Stomach (tissue), 4 donors: ENCODE measurements around the gene TMEM131.
A peak's percentile ranks its signal among the peaks of the same experiment; 100 is the strongest.

Source experiments
- POLR2A ChIP-seq, 4 donors: fragments of 450-650 bp; IDR thresholded peaks; one replicate each; pipeline ENCODE4 v1.6.1; 2016; ENCODE audit warnings: antibody characterized with exemption in 4 of 4, control low read depth in 2 of 4, mild to moderate bottlenecking in 1 of 4, moderate library complexity in 1 of 4
- TF ChIP-seq, protein P1 (sequence below), 7 experiments: fragments of 450-650 bp in 4 of 7; fragments of 200-600 bp in 3 of 7; sonication (generic) in 3 of 7; IDR thresholded peaks; one replicate each; pipeline ENCODE4 v1.5.1; 2016 to 2019; ENCODE audit warnings: antibody characterized with exemption in 7 of 7, control low read depth in 2 of 7, mild to moderate bottlenecking in 1 of 7

DNA sequence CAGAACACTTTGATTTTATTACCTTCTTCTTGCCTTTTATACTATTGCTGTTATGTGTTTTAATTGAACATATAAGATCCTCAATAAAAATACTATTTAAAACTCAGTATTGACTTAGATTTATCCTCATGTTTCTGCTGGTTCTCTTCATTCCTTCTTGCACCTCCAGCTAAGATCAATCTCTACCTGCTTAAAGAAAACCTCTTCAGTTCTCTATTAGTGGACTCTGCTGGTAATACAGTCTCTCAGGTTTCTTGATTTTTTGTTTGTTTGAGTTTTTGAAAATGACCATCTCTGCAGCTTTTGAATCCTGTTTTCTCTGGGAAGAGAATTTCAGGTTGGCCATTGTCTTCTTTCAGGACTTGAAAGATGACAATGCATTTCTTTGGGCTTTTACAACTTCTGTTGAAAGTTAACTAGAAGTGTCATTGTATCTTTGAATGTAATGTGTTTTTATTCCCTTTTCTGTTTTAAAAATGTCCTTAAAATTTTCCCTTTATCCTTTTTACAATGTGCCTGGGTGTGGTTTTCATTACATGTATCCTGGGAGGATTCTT is 29.8 kb upstream of the TMEM131 start:
- TF ChIP-seq, protein P1, sequence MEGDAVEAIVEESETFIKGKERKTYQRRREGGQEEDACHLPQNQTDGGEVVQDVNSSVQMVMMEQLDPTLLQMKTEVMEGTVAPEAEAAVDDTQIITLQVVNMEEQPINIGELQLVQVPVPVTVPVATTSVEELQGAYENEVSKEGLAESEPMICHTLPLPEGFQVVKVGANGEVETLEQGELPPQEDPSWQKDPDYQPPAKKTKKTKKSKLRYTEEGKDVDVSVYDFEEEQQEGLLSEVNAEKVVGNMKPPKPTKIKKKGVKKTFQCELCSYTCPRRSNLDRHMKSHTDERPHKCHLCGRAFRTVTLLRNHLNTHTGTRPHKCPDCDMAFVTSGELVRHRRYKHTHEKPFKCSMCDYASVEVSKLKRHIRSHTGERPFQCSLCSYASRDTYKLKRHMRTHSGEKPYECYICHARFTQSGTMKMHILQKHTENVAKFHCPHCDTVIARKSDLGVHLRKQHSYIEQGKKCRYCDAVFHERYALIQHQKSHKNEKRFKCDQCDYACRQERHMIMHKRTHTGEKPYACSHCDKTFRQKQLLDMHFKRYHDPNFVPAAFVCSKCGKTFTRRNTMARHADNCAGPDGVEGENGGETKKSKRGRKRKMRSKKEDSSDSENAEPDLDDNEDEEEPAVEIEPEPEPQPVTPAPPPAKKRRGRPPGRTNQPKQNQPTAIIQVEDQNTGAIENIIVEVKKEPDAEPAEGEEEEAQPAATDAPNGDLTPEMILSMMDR (IDR thresholded peaks at IDR 0.05) = peak in 1 of 7 experiments; percentile 30
- TF ChIP-seq POLR2A (IDR thresholded peaks at IDR 0.05) = no peak
